Measurements from ENCODE around the gene KLC3.
"Not testable (repeated sequence)": the region's sequence is repeated elsewhere in the genome, so short reads cannot be mapped to it uniquely, and the experiment has no call there.

Gene KLC3

GRCh38 chr19:45320997-45321775, 19.4 kb upstream of the KLC3 start:
- DNase-seq = no peak

GRCh38 chr19:45321848-45322247, 18.7 kb upstream of the KLC3 start:
- DNase-seq = no peak

GRCh38 chr19:45322311-45322710, 18.2 kb upstream of the KLC3 start:
- no peak for DNase-seq

- DNase-seq = no peak
These were observed 17.7 kb upstream of the KLC3 start, which contains the start of gene CKM for GRCh38 chr19:45322744-45323281. Gene CKM (minus strand): TSS chr19:45322875. CDS start chr19:45319713, 3,162 bp downstream.

DNA sequence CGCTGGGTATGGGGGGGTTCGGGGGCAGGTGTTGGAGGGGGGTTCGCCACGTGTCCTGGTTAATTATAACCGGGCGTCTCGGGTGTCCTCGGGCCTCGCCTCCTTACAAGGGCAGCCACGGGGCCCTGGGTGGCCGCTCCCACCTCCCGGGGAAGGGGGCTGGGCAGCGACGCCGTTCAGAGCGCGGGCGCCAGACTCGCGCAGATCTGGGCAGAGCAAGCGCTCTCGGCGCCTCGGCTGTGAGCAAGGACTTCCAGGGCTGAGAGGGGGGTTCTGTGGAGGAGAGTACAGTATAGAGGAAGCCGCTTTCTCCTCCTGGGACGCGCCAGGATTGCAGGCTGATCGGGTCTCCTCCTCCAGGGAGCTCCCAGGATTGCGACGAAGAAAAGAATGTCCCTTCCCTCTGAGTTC, 16.9 kb upstream of the KLC3 start:
- DNase-seq = peak in 2 of 3 donors; percentile 44 to 59

DNA sequence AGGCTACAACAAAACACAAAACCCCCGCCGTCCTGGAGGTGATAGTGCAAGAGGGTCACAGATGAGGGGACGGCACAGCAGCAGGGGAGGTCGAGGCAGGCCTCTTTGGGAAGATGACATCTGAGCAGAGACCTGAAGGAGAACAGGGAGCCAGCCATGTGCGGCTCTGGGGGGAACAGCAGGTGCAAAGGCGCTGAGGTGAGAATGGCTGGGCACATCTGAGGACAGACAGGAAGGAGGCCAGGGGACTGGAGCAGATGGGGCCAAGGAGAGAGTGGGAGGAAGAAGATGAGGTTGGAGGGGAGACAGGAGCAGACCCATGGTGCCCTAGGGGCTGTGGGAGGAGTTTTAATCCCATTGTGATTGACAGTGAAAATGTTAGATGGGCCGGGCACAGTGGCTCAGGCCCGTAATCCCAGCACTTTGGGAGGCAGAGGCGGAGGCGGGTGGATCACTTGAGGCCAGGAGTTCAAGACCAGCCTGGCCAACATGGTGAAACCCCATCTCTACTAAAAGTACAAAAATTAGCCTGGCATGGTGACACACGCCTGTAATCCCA, 16.1 kb upstream of the KLC3 start:
- DNase-seq = no peak

DNA sequence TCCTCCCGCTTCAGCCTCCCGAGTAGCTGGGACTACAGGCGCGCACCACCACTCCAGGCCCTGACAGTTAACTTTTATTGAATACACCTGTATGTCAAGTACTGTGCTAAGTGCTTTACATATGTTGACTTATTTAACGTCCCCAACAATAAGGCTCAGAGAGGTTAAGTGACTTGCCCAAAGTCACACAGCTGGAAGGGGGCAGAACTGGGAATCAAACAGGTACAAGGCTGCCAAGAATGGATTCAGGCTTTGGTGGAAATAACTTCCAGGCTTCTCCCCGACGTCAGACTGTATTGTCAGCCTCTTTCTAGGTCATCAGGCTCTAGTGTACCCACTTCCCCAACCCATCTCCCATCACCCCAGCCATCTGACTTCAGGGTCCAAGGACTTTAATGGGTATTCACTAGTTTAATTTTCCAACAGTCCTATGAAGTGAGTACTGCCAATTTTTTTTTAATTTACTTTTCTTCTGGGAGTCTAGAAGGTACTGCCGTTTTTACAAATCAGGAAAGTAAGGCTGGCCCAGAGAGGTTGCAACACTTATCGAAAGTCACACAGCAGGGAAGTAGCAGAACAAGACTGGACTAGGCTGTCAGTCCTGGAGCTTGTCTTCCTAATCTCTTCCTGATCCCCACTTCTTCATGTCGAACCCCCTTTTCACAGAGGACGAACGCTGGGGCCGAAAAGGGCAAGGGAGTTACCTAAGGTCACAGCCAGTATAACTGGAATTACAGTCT, 13.0 kb upstream of the KLC3 start:
- DNase-seq = no peak

- DNase-seq = no peak
These were observed 9.1 kb upstream of the KLC3 start for GRCh38 chr19:45331411-45331810.

DNA sequence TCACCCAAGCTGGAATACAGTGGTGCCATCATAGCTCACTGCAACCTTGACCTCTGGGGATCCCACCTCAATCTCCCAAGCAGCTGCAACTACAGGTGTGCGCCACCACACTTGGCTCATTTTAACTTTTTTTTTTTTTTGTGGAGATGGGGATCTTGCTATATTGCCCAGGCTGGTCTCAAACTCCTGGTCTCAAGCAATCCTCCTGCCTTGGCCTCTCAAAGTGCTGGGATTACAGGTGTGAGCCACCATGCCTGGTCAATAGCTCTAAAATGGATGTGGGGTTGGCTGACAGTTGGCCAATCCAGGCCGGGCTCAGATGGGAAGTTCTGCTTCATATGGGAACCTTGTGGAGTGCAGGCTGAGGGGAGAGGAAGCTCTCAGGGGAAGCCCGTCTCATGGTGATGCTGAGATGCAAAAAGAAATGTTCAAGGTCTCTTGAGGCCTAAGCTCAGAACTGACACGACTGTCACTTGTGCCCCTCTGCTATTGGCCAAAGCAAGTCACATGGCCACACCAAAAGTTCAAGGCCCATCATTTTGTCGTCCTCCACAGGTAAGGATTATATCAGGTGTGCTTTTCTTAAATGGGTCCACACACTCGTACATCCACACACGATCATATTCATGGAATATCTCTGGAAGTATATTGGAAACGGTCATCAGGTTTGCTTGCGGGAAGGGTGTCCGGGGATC, 6.8 kb upstream of the KLC3 start:
- peak in 2 of 3 donors; percentile 19 to 34 for DNase-seq

DNA sequence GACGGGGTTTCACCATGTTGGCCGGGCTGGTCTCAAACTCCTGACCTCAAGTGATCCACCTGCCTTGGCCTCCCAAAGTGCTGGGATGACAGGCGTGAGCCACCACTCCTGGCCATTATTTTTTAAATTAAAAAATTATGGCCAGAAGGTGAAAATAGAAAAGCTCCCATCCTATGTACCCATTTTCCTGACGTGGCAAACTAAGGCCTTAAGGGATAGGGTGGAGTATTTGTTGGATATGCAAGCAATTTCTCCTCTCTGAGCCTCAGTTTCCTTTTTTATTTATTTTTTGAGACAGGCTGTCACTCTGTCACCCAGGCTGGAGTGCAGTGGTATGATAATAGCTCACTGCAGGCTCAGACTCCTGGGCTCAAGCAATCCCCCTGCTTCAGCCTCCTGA, 5.7 kb upstream of the KLC3 start:
- not testable (repeated sequence) for DNase-seq

DNA sequence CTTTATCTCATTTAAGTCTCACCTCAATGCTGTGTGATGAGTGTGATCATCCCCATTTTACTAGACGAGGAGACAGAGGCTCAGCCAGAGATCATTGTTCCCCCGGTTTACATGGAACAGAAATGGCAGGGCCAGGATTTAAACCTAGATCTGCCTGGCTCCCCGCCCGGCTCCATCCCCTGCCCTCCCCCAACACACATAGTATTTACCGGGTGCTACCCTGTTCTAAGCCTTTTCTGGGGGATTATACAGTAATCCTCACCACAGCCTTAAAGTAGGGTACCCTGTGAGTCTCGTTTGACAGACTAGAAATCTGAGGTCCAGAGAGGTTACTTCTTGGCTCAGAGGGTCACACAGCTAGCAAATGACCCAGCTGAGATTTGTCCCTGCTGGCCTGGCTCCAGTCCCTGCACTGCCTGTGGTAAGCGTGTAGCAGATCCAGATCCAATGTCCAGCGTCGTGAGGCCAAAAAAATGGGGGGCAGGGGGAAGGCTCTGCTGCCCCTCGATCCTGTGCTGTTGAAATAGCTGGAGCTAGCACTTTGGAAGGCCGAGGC, 3.8 kb upstream of the KLC3 start:
- no peak for DNase-seq

- no peak for DNase-seq
These were observed 921 bp upstream of the KLC3 start for GRCh38 chr19:45339629-45340028.

- no peak for DNase-seq
These were observed 426 bp downstream of the KLC3 start for GRCh38 chr19:45340899-45341453.

GRCh38 chr19:45342911-45343310, 2.4 kb downstream of the KLC3 start:
- no peak for DNase-seq

GRCh38 chr19:45344621-45345505, 4.3 kb downstream of the KLC3 start:
- DNase-seq = no peak

- no peak for DNase-seq
These were observed 4.9 kb downstream of the KLC3 start for GRCh38 chr19:45345506-45345860.

- DNase-seq = no peak
These were observed 5.9 kb downstream of the KLC3 start for GRCh38 chr19:45346449-45346848.

GRCh38 chr19:45347570-45348366, 7.2 kb downstream of the KLC3 start:
- no peak for DNase-seq

DNA sequence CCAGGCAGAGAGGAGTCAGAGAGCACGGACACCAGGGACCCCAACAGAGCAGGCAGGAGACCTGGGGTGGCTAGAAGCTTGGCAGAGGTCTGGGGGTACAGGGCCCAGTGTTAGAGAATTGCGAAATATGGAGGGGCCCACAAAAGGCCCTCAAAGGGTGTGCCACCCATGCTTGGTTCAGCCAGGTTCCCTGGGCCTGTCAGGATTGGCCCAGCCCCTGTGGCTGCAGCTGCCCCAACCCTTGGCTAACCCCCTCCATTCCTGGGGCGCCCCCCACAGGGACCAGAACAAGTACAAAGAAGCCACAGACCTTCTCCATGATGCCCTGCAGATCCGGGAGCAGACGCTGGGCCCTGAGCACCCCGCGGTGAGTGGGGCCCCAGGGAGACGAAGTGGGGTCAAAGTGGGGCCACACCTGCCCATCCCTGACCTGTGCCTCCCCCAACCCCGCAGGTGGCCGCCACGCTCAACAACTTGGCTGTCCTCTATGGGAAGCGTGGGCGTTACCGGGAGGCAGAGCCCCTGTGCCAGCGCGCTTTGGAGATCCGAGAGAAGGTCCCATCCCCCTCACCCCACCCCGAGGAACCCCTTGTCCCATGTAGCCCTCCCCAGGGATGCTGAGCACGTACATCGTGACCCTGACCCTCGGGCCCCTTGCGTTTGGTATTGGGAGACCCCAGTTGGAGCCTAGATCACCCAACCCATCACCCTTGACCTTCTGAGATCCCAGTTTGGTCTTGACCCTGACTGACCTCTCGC, 8.0 kb downstream of the KLC3 start:
- DNase-seq = no peak

GRCh38 chr19:45349126-45349415, 8.5 kb downstream of the KLC3 start:
- no peak for DNase-seq

Measured in suppressor macrophage treated with lipopolysaccharide for 1 hour (primary cell).